Natural killer cell treated with Interleukin-12 subunit alpha and Interleukin-12 subunit beta and Interleukin-15 and Interleukin-18, amount 100 ng/mL, for 72 hours (primary cell): ENCODE data around the gene QKI. TPM values are rescaled to one million over a fixed set of nuclear protein-coding genes. Genes with fewer than 3 reads are reported as not detected.

Experiments used
- ATAC-seq, 2 donors: fragments of 150-1000 bp; cut with Tn5 transposase in 1 of 2; sonication (Bioruptor Pico), chemical (Tn5 transposase) in 1 of 2; 2 replicates each; pipeline ENCODE4 v1.10.0; 2021
- DNase-seq: peaks from one replicate; pipeline ENCODE4 v3.0.0; 2022; ENCODE audit warnings: low spot score
- H3K27ac Mint-ChIP-seq, 2 donors: 1 replicate in 1 of 2; 2 replicates in 1 of 2; pipeline ENCODE4 v1.8.0; 2022; ENCODE audit warnings: mixed read lengths in 2 of 2, mild to moderate bottlenecking in 1 of 2, moderate library complexity in 1 of 2
- H3K27me3 Mint-ChIP-seq, 2 donors: 1 replicate in 1 of 2; 2 replicates in 1 of 2; pipeline ENCODE4 v1.8.0; 2022; ENCODE audit warnings: mixed read lengths in 2 of 2
- H3K36me3 Mint-ChIP-seq: one replicate; pipeline ENCODE4 v1.8.0; 2022; ENCODE audit warnings: mixed read lengths
- H3K4me1 Mint-ChIP-seq, 2 donors: 1 replicate in 1 of 2; 2 replicates in 1 of 2; pipeline ENCODE4 v1.8.0; 2022; ENCODE audit warnings: low read depth in 2 of 2, mixed read lengths in 2 of 2, mild to moderate bottlenecking in 1 of 2
- H3K4me3 Mint-ChIP-seq: one replicate; pipeline ENCODE4 v1.8.0; 2022; ENCODE audit warnings: mixed read lengths
- H3K9me3 Mint-ChIP-seq: 2 replicates; pipeline ENCODE4 v1.8.0; 2022; ENCODE audit warnings: mixed read lengths
- total RNA-seq, 2 donors: library from RNA; stranded (reverse); gene quantifications; one replicate each; pipeline ENCODE4 v1.2.3, GENCODE V29; 2022

Gene QKI
- total RNA-seq, 2 donors from 2014 or later, result 91.8 to 123 TPM

GRCh38 chr6:163613025-163613424 is 198.5 kb downstream of the QKI start:
- DNase-seq (no peak), ATAC-seq (no peak)
- Mint-ChIP-seq H3K4me1 (peaks cover 5 to 12% of the 10 kb centered on the region in 2 donors), H3K36me3 (no peaks in the 10 kb centered on the region), H3K9me3 (no peaks in the 10 kb centered on the region), H3K27me3 (no peaks in the 10 kb centered on the region), H3K4me3 (no peak overlapping the region), H3K27ac (no peak overlapping the region)

GRCh38 chr6:163613668-163614067 is 199.2 kb downstream of the QKI start:
- peaks cover 0 to 6% of the 10 kb centered on the region in 2 donors for H3K4me1 Mint-ChIP-seq
- H3K9me3 Mint-ChIP-seq, result no peaks in the 10 kb centered on the region
- no peak for DNase-seq
- H3K4me3 Mint-ChIP-seq, result no peak overlapping the region
- no peaks in the 10 kb centered on the region for H3K27me3 Mint-ChIP-seq
- H3K27ac Mint-ChIP-seq, result no peak overlapping the region
- H3K36me3 Mint-ChIP-seq, result no peaks in the 10 kb centered on the region
- ATAC-seq, result no peak

- ATAC-seq (no peak), DNase-seq (no peak)
- H3K36me3 Mint-ChIP-seq, result no peaks in the 10 kb centered on the region
- peaks cover 0 to under 1% of the 10 kb centered on the region in 2 donors for H3K27me3 Mint-ChIP-seq
- H3K27ac Mint-ChIP-seq, result no peak overlapping the region
- H3K4me3 Mint-ChIP-seq, result no peak overlapping the region
- peaks cover 0 to 9% of the 10 kb centered on the region in 2 donors for H3K4me1 Mint-ChIP-seq
- no peaks in the 10 kb centered on the region for H3K9me3 Mint-ChIP-seq
Observed at GRCh38 chr6:163616452-163616851, 201.9 kb downstream of the QKI start.

- Mint-ChIP-seq H3K4me1 (peaks cover 0 to 9% of the 10 kb centered on the region in 2 donors), H3K27me3 (peaks cover 0 to 4% of the 10 kb centered on the region in 2 donors), H3K36me3 (no peaks in the 10 kb centered on the region), H3K4me3 (no peak overlapping the region), H3K9me3 (no peaks in the 10 kb centered on the region), H3K27ac (no peak overlapping the region)
- ATAC-seq (no peak), DNase-seq (no peak)
Observed at GRCh38 chr6:163617549-163617948, 203.0 kb downstream of the QKI start.

GRCh38 chr6:163620101-163620500 is 205.6 kb downstream of the QKI start:
- ATAC-seq (no peak), DNase-seq (no peak)
- Mint-ChIP-seq H3K9me3 (no peaks in the 10 kb centered on the region), H3K27ac (no peak overlapping the region), H3K36me3 (no peaks in the 10 kb centered on the region), H3K4me1 (peaks cover 0 to 9% of the 10 kb centered on the region in 2 donors), H3K27me3 (peaks cover 0 to 6% of the 10 kb centered on the region in 2 donors), H3K4me3 (no peak overlapping the region)

- Mint-ChIP-seq H3K36me3 (no peaks in the 10 kb centered on the region), H3K4me1 (peaks cover 0 to 9% of the 10 kb centered on the region in 2 donors), H3K27me3 (peaks cover 0 to 7% of the 10 kb centered on the region in 2 donors), H3K9me3 (no peaks in the 10 kb centered on the region), H3K4me3 (no peak overlapping the region), H3K27ac (no peak overlapping the region)
- ATAC-seq (no peak), DNase-seq (no peak)
Observed at GRCh38 chr6:163620670-163621330, 206.3 kb downstream of the QKI start.

GRCh38 chr6:163625265-163625664 is 210.7 kb downstream of the QKI start:
- Mint-ChIP-seq H3K27me3 (peaks cover 0 to 15% of the 10 kb centered on the region in 2 donors), H3K4me3 (no peak overlapping the region), H3K4me1 (peaks cover 0 to 11% of the 10 kb centered on the region in 2 donors)

GRCh38 chr6:163626073-163626867 is 211.8 kb downstream of the QKI start:
- DNase-seq (no peak), ATAC-seq (no peak)
- Mint-ChIP-seq H3K4me1 (peaks cover 0 to 3% of the 10 kb centered on the region in 2 donors), H3K27ac (peak overlapping the region in 1 of 2 donors; percentile 58), H3K27me3 (peaks cover 0 to 15% of the 10 kb centered on the region in 2 donors), H3K4me3 (no peak overlapping the region), H3K9me3 (no peaks in the 10 kb centered on the region), H3K36me3 (peaks cover 4% of the 10 kb centered on the region)

More at GRCh38 chr6:163625265-163625664, 210.7 kb downstream of the QKI start:
- DNase-seq, result no peak
- Mint-ChIP-seq H3K9me3 (no peaks in the 10 kb centered on the region), H3K36me3 (peaks cover 4% of the 10 kb centered on the region), H3K27ac (no peak overlapping the region)
- ATAC-seq, result no peak

- DNase-seq, result no peak
- peak overlapping the region in 1 of 2 donors; percentile 58 for H3K27ac Mint-ChIP-seq
- H3K27me3 Mint-ChIP-seq, result peaks cover 10 to 18% of the 10 kb centered on the region in 2 donors
- peaks cover 0 to 3% of the 10 kb centered on the region in 2 donors for H3K4me1 Mint-ChIP-seq
- ATAC-seq, result no peak
- H3K36me3 Mint-ChIP-seq, result peaks cover 7% of the 10 kb centered on the region
- no peaks in the 10 kb centered on the region for H3K9me3 Mint-ChIP-seq
- H3K4me3 Mint-ChIP-seq, result peak overlapping the region; percentile 14
Observed at GRCh38 chr6:163627274-163628062, 212.9 kb downstream of the QKI start.
